Hepatocyte (in vitro differentiated cells): ENCODE data around the gene MYH13. TPM values are rescaled to one million over a fixed set of nuclear protein-coding genes. Genes with fewer than 3 reads are reported as not detected.

Experiments used
- DNase-seq: peaks from one replicate; pipeline ENCODE4 v3.0.0-alpha.2; 2016; ENCODE audit warnings: low spot score
- H2AFZ ChIP-seq: fragments of 200-600 bp; sonication (generic); 2 replicates; pipeline ENCODE4 v1.6.0; 2016; ENCODE audit warnings: antibody characterized with exemption, mild to moderate bottlenecking
- H3K27ac ChIP-seq: fragments of 200-600 bp; sonication (generic); 2 replicates; pipeline ENCODE4 v1.5.1; 2016; ENCODE audit warnings: mild to moderate bottlenecking
- H3K27me3 ChIP-seq: fragments of 200-600 bp; sonication (generic); 2 replicates; pipeline ENCODE4 v1.6.1; 2016
- H3K36me3 ChIP-seq: fragments of 200-600 bp; sonication (generic); replicated peaks from 2 replicates; pipeline ENCODE4 v1.5.1; 2016; ENCODE audit warnings: low read depth; ENCODE audit not compliant: insufficient read depth
- H3K4me1 ChIP-seq: fragments of 200-600 bp; sonication (generic); 2 replicates; pipeline ENCODE4 v1.5.1; 2016; ENCODE audit warnings: mild to moderate bottlenecking, moderate library complexity; ENCODE audit not compliant: insufficient read depth
- H3K4me2 ChIP-seq: fragments of 200-600 bp; sonication (generic); 2 replicates; pipeline ENCODE4 v1.6.0; 2016
- H3K4me3 ChIP-seq: fragments of 200-600 bp; sonication (generic); 2 replicates; pipeline ENCODE4 v1.5.1; 2016; ENCODE audit warnings: mild to moderate bottlenecking
- H3K79me2 ChIP-seq: fragments of 200-600 bp; sonication (generic); 2 replicates; pipeline ENCODE4 v1.6.0; 2017; ENCODE audit warnings: mild to moderate bottlenecking
- H3K9me2 ChIP-seq: fragments of 200-600 bp; sonication (generic); replicated peaks from 2 replicates; pipeline ENCODE4 v1.6.0; 2017; ENCODE audit warnings: mild to moderate bottlenecking; ENCODE audit not compliant: insufficient read depth
- H3K9me3 ChIP-seq: fragments of 200-600 bp; sonication (generic); 2 replicates; pipeline ENCODE4 v1.5.1; 2016; ENCODE audit warnings: low read depth, mild to moderate bottlenecking
- H4K20me1 ChIP-seq: fragments of 200-600 bp; sonication (generic); 2 replicates; pipeline ENCODE4 v1.6.0; 2016; ENCODE audit warnings: mild to moderate bottlenecking; ENCODE audit not compliant: insufficient read depth, poor library complexity, severe bottlenecking
- EZH2 ChIP-seq: fragments of 200-600 bp; sonication (generic); IDR thresholded peaks from 2 replicates; pipeline ENCODE4 v1.6.1; 2016; ENCODE audit warnings: antibody characterized with exemption, mild to moderate bottlenecking, borderline replicate concordance
- EZH2phosphoT487 ChIP-seq: fragments of 200-600 bp; sonication (generic); IDR thresholded peaks from one replicate; pipeline ENCODE4 v1.6.1; 2018; ENCODE audit warnings: antibody characterized with exemption, mild to moderate bottlenecking, low read depth, moderate library complexity; ENCODE audit not compliant: unreplicated experiment, severe bottlenecking
- WGBS: methylation state at CpG from one replicate; pipeline ENCODE4 v1.1.6; 2016; ENCODE audit warnings: low lambda C conversion rate; ENCODE audit errors: missing lambda C conversion rate; 5-methylcytosine and 5-hydroxymethylcytosine counted together
- polyA plus RNA-seq: library from polyadenylated mRNA; unstranded; fragments of >200 nt; fragmentation: Nextera tagmentation; extraction: Ambion mirVana; gene quantifications from 2 replicates; pipeline ENCODE4 v1.2.1, GENCODE V29; 2016
- total RNA-seq: library from RNA; depleted of rRNA; stranded (reverse); fragments of >200 nt; gene quantifications from 2 replicates; pipeline ENCODE4 v1.2.3, GENCODE V29; 2014
- TF ChIP-seq, protein P1 (sequence below): fragments of 200-600 bp; sonication (generic); IDR thresholded peaks from 2 replicates; pipeline ENCODE4 v1.5.1; 2016; ENCODE audit warnings: antibody characterized with exemption, mild to moderate bottlenecking; ENCODE audit not compliant: poor library complexity

Gene MYH13
- total and polyA plus RNA-seq, 2 experiments from 2014 or later = 0.03 TPM; not detected in 1

- Histone ChIP-seq H3K9me3 (no peaks in the 10 kb centered on the region), H3K4me2 (no peak overlapping the region), H3K4me3 (no peak overlapping the region), H4K20me1 (no peaks in the 10 kb centered on the region), H3K27me3 (no peaks in the 10 kb centered on the region), H3K9me2 (no peaks in the 10 kb centered on the region), H3K4me1 (no peaks in the 10 kb centered on the region), H3K27ac (no peak overlapping the region), H3K79me2 (no peaks in the 10 kb centered on the region), H2AFZ (no peak overlapping the region), H3K36me3 (no peaks in the 10 kb centered on the region)
- TF ChIP-seq, protein P1, sequence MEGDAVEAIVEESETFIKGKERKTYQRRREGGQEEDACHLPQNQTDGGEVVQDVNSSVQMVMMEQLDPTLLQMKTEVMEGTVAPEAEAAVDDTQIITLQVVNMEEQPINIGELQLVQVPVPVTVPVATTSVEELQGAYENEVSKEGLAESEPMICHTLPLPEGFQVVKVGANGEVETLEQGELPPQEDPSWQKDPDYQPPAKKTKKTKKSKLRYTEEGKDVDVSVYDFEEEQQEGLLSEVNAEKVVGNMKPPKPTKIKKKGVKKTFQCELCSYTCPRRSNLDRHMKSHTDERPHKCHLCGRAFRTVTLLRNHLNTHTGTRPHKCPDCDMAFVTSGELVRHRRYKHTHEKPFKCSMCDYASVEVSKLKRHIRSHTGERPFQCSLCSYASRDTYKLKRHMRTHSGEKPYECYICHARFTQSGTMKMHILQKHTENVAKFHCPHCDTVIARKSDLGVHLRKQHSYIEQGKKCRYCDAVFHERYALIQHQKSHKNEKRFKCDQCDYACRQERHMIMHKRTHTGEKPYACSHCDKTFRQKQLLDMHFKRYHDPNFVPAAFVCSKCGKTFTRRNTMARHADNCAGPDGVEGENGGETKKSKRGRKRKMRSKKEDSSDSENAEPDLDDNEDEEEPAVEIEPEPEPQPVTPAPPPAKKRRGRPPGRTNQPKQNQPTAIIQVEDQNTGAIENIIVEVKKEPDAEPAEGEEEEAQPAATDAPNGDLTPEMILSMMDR = no peak
- TF ChIP-seq EZH2 (no peak), EZH2phosphoT487 (no peak)
- WGBS = 88% methylated on average over 9 of the region's 9 CpGs
- no peak for DNase-seq
Observed at GRCh38 chr17:10398352-10398751, 25.5 kb upstream of the MYH13 start.

DNA sequence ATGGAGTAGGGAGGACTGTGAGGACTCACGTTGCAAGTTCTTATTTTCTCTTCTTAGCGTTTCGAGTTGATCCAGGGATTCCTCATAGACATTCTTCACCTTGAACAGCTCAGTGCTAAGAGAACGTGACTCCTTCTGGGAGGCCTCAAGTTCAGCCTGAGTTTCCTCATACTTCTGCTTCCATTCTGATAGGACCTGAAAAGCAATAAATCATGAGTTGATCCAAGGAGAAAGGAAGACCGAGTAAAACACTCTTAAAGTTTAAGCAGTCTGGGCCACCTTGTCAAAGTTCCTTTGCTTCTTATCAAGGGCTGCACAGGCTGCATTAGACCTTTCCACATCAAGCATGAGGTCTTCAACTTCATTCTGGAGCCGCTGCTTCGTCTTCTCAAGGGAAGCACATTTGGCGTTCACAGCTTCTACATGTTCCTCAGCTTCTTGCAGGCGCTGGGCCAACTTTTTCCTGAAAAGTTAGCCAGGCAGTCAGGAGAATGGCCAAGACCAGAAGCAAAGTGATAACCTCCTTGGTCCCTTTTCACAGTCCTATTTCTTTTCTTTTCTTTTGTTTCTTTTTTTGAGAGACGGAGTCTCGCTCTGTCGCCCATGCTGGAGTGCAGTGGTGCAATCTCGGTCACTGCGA, 23.8 kb upstream of the MYH13 start:
- no peaks in the 10 kb centered on the region for H4K20me1 ChIP-seq
- no peaks in the 10 kb centered on the region for H3K4me1 ChIP-seq
- H3K27me3 ChIP-seq = no peaks in the 10 kb centered on the region
- no peak for TF ChIP-seq EZH2
- TF ChIP-seq EZH2phosphoT487 = no peak
- TF ChIP-seq, protein P1 = no peak
- H3K9me2 ChIP-seq = no peaks in the 10 kb centered on the region
- H3K4me3 ChIP-seq = no peak overlapping the region
- 76% methylated on average over 14 of the region's 14 CpGs for WGBS
- H3K27ac ChIP-seq = no peak overlapping the region
- H2AFZ ChIP-seq = no peak overlapping the region
- H3K79me2 ChIP-seq = no peaks in the 10 kb centered on the region
- no peaks in the 10 kb centered on the region for H3K9me3 ChIP-seq
- DNase-seq = peak; percentile 34
- H3K36me3 ChIP-seq = no peaks in the 10 kb centered on the region
- H3K4me2 ChIP-seq = no peak overlapping the region

- Histone ChIP-seq H3K79me2 (no peaks in the 10 kb centered on the region), H3K4me3 (no peak overlapping the region), H3K9me3 (no peaks in the 10 kb centered on the region), H3K9me2 (no peaks in the 10 kb centered on the region), H2AFZ (no peak overlapping the region), H3K4me1 (no peaks in the 10 kb centered on the region), H3K27me3 (no peaks in the 10 kb centered on the region), H3K4me2 (no peak overlapping the region), H3K27ac (no peak overlapping the region), H4K20me1 (no peaks in the 10 kb centered on the region), H3K36me3 (no peaks in the 10 kb centered on the region)
- TF ChIP-seq EZH2phosphoT487 (no peak), EZH2 (no peak)
- TF ChIP-seq, protein P1 = no peak
- no peak for DNase-seq
- WGBS = 89% methylated on average over 6 of the region's 6 CpGs
Observed at GRCh38 chr17:10394201-10394887, 21.5 kb upstream of the MYH13 start.
